Stimulated activated CD4-positive, alpha-beta T cell treated with anti-CD3 and anti-CD28 coated beads, Interleukin-12 subunit alpha, Interleukin-12 subunit beta, amount 100 ng/mL, for 48 hours (primary cell): Measurements from ENCODE around the gene SLC10A1.
"Not testable (repeated sequence)": the region's sequence is repeated elsewhere in the genome, so short reads cannot be mapped to it uniquely, and the experiment has no call there.

Experiments used
- DNase-seq, 3 donors: peaks; one replicate each; pipeline ENCODE4 v3.0.0-alpha.2; 2020; ENCODE audit warnings: low read depth in 2 of 3, low spot score in 1 of 3

The SLC10A1 gene

DNA sequence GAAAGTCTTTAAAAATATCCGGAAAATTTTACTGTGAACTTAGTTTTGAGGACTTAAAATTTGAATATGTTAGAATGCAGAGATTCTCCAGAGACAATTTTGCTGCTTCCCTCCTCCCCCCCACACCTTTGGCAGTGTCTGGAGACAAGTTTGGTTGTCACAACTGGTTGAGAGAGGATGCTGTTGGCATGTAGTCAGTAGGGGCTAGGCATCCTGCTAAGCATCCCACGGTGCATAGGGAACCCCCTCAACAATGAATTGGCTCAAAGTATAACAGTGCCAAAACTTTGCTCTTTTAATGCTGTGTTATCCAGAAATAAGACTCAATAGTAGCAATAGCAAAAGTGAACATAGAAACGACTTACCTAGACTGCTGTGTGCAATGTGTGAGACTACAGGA lies 26.5 kb downstream of the SLC10A1 start:
- DNase-seq, result no peak

DNA sequence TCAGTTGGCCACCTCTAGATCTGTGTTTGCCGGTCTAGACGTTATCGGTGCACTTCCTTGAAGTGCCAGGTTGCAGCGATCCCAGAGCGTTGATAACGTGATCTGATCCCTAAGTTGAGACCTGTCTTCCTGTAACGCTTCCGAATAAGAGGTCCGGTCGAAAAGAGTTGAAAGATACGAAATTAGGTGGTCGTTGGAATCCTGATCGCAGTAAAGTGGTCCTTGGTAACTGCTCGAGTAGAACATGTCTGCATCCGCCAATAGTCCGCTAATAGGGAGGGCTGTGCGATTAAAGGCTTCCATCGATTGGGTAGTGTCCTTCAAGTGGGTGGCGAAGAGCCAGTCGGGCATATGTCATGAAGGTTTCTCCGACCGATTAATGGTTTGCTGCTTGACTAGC lies 27.4 kb downstream of the SLC10A1 start:
- no peak for DNase-seq

DNA sequence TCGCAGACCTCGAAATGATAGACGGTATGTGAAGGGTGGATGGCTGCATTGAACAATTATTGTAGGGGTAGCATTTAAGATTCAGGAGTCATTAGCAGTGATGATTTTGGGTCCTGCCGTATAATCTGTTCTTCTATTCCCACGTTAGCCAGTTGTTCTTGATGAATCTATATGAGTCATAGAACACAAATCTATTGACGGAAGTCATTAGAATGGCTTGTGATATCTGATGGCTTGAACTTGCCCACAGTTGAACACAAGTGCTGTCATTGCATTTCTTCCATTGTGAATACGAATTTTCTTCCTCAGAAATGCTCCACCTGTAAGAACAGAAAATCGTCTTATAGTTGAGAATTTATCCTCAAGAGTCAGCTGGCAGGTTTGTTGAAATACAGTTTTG lies 28.2 kb downstream of the SLC10A1 start:
- no peak for DNase-seq

DNA sequence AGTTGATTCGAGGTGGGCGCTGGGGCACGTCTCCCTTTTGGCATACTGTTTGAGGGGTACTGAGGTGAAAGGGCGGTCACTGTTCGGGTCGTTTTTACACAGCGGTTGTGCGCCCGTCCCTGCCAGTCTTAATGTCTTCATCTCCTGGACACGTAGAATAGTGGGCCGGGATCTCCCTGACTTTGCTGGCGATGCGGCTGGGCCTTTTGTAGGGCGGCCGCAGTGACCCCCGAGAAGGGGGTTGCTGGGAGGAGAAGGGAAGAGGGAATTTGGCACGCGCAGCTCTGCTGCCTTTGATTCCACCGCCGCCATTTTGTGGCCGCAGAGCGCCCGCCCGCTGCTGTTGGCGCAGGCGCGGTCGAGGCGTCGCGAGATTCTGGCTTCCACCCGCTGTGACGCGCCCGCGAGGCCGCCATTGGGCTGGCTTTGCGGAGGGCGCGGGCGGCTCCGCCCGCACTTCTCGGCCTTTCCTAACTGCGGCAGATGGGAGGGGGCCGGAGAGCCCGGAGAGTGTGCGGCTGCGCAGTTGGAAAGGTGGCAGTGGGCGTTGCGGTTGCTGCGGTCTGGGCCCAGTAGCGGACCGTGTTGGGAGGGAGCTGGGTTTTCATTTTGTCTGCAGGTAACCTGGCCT lies 29.6 kb downstream of the SLC10A1 start:
- peak; percentile 88 to 92 (median 92) for DNase-seq

DNA sequence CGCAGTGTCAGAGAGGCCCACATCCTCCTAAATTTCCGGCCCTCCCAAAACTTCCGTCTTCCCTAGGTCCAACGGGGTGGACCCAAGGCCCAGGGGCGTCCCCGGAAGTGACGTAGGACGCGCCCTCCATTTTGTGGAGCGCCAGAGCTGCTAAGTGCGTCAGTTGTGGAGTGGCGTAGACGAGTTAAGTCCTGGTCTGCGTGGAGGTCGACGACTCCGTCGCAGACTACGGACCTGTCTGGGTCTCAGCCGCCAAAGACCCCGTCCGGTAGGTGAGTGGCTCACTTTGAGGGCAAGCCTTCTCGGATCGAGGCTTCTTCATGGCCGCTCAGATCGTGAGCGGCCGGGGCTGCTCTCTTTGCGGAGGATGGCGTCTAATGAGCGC lies 30.1 kb downstream of the SLC10A1 start, which contains the start of gene SRSF5:
TSS of gene SRSF5 (plus strand) at position 159 of the 385 bp plus-strand sequence. CDS start 1,015 bp downstream, outside the sequence.
- DNase-seq, result peak; percentile 90 to 93 (median 90)

DNA sequence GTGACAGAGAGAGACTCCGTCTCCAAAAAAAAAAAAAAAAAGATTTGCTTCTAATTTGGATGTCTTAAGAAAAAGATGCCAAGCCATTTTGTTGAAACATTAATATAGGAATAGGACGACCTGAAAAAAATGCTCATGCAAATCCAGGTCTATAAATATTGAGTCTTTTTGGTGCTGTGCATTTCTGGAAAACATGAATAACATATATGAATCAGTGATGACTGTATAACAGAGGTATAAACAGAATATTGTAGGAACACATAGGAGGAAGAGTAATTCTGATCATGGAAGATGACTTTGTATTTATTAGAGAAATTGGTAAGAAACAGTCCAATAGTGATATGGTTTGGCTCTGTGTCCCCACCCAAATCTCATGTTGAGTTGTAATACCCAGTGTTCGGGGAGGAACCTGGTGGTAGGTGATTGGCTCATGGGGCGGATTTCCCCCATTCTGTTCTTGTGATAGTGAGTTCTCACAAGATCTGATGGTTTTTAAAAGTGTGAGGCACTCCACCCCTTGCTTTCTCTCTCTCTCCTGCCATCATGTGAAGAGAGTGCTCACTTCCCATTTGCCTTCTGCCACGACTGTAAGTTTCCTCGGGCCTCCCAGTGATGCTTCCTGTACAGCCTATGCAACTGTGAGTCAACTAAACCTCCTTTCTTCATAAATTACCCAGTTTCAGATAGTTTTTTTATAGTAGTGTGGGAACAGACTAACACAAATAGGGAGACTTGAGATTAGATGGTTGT lies 33.1 kb downstream of the SLC10A1 start:
- DNase-seq, result peak; percentile 21 to 31 (median 30)

DNA sequence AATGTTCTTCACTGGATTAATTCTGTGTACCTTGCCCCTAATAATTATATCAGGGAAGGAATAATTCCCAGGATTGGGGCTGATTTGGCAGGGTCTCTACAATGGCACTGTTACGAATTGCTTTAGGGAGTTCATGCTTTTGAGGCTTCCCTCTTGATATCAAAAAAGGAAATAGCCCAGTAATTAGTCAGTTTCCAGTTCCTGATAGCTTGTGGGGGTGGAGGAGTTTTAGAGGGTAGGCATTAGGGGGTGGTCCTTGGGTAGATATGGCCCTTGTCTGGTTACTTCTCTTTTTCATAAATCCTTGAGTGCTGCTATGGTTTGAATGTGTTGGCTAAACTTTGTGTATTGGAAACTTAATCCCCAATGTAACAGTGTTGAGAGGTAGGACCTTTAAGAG lies 36.2 kb downstream of the SLC10A1 start:
- no peak for DNase-seq

DNA sequence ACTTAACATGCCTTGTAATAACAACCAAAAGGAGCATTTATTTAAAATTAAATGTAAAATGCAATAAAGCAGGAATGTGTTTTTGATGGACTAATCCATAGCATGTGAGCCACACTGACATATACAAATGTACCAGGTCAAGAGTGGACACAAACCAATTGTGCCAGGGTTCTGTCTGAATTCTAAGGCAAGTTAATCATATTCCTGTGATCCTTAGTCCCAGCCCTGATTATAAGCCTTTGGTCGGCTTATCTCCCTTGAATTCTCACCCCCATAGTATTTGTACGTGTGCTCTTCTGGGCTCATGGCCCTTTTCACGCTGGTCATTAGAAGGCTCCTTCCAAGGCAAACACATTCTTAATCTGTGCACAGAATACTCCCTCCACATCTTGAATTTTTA lies 40.7 kb downstream of the SLC10A1 start:
- no peak for DNase-seq

DNA sequence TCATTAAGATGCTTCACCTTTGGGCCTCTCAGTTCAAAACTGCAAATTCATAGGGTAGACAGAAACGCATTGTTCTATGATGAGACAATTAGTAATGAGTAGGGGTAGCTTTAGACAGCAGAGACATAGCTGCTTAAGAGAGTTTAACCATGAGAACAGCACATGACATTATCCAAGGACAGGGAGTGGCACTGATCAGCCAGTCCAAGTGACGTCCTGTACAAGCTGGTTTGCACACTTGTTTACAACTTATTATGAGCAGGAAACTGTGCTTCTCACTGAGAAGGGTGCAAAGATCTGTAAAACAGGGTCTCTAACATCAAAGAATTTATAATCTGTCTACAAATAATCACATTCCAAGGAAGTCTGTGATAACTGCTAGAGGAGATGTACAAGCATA lies 41.3 kb downstream of the SLC10A1 start:
- no peak for DNase-seq

DNA sequence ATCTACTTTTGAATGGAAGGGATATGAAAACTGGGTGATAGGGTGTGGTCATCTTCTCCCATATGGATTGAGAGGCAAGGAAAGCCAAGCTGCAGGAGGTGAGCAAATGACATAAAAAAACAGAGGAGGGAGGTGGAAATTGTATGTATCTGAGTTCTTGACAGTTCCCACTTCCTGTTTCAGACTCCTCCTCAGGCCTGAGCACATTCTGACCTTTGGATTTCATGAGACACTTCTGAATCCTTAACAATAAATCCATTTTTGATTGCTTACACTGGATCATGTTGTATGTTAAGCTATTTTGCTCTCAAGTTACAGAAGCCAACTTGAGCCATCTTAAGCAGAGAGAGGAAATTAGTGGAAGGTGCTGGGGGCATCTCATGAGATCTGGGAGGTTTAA lies 41.7 kb downstream of the SLC10A1 start:
- no peak for DNase-seq

DNA sequence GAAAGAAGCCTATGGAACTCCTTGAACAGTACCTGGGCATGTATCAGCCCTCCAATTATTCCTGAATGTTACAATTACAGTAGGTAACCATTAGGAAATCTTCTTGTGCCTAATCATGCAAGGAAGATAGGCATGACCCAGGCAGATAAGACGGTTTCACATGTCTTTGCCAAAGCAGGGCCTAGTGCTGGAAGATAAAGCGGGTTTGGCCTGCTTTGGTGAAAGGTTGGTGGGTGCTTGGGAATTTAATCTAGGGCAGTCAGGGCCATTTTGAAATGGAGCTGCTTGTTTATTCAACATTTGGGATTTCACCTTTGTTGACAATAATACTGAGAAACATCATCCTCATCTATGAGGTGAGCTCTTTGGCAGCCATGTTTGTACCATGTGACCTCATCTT lies 42.6 kb downstream of the SLC10A1 start:
- no peak for DNase-seq

DNA sequence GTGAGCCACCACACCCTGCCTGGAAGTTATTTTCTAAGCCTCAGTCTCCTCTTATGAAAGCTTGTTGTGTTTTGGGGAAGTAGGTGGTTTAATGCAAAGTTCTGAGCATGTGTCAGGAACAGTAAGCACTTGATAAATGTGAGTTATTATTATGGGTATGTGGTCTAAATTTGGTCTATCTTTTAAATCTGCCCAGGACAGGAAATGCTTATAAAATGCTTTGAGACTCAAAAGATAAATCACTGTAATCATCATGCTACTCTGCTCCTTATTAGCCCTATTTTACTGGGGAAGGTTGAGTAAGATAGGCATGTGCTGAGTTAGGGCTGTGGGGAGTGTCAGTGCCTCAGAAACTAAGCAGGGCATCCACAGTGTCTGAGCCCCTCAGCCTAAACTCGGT lies 43.2 kb downstream of the SLC10A1 start:
- DNase-seq, result no peak

DNA sequence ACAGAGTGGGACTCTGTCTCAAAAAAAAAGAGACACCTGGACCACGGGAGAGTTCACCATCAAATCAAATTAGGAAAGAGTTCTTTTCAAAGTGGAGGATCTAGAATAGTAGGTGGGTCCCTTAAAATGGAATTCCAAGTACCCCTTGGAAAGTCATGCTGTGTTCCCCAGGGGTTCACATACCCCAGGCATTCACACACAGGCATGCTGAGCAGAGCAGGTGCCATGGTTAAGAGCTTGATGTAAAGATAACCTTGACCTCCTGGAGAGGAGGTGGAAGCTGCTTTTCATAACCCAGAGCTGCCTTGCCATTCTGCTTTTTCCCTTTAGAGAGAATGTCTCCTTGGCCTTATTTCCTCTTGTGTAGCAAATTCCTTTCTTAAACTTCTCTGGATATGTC lies 44.3 kb downstream of the SLC10A1 start:
- DNase-seq, result no peak

DNA sequence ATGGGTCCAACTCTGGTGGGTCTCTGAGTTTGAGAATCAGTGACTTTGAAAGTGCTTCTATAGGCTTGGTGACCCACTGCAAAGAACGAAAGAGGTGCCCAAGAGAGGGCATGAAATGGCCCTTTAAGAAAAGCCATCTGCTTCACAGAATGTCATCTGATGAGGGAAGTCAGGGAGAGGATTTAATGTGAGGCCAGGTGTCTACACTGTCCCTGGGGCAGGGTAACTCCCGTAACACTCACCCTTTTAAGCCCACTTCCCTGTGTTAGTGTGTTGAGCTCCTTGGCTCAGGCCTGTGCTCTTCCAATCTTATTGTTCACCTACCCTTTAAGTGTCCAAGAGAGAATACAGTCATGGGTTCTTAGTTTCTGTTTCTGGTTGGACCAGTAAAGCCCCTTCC lies 46.5 kb downstream of the SLC10A1 start:
- no peak for DNase-seq

DNA sequence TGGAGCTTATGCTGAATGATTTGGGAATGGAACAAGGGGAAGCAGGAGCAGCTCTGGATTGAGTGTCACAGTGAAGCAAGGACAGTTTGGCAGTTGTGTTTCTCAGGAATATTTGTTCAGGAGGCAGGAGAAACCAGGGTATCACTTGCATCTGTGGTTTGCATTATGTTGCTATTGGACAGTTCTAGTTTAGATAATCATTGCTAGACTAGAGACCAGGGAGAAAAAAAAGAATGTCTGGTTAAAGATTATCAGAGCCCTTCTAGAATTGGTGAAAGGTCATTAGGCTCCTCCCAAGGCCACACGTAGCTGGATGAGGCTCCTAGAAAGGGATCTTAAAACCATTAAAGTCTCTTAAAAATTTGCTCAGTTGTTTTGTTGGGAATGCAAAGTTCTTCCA lies 47.1 kb downstream of the SLC10A1 start:
- DNase-seq, result no peak

DNA sequence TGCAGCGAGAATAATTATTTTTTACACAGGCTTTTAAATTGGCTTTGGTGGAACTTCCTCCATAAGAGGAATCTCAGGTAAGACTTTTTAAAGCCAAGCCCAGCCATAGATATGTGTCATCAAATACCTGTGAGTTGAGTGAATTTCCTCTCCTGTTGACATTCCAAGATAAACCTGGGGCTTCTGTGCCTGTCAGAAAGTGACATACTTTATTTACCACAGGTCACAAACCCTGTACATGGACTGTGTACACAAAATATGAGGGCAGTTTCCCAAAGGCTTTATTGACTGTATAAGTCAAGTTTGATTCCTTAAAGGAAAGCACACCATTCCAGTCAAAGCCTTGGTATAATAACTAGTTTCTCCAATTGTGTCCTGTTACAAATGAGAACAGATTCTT lies 56.0 kb downstream of the SLC10A1 start:
- no peak for DNase-seq

DNA sequence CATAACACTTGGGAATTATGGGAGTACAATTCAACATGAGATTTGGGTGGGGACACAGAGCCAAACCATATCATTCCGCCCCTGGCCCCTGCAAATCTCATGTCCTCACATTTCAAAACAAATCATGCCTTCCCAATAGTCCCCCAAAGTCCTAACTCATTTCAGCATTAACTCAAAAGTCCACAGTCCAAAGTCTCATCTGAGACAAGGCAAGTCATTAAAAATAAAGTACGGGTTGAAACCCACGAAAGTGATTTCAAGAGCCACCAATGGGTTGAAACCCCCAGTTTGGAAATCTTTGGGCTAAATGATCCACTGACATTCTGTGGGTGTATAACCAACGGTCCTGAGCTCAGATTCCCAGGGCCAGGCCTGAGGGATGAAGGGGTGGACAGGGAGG lies 60.6 kb downstream of the SLC10A1 start:
- DNase-seq, result not testable (repeated sequence)

DNA sequence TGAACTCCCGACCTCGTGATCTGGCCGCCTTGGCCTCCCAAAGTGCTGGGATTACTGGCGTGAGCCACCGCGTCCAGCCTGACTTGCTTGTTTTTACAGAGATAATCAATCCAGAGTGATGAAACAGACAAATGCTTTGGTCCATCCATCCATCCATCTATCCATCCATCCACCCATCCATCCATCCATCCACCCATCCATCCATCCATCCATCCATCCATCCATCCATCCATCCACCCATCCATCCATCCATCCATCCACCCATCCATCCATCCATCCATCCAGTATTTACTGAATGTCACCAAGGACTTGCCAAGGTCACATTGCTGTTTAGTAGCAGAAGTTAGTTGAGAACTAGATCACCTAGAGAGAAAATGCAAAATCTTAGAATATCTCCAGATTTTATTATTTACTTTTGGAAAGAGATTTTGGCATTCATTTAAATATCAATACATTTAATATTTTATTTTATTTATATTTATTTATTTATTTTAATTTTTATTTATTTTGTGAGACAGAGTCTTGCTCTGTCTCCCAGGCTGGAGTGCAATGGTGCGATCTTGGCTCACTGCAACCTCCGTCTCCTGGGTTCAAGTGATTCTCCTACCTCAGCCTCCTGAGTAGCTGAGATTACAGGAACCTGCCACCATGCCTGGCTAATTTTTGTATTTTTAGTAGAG lies 65.0 kb downstream of the SLC10A1 start:
- DNase-seq, result not testable (repeated sequence)

DNA sequence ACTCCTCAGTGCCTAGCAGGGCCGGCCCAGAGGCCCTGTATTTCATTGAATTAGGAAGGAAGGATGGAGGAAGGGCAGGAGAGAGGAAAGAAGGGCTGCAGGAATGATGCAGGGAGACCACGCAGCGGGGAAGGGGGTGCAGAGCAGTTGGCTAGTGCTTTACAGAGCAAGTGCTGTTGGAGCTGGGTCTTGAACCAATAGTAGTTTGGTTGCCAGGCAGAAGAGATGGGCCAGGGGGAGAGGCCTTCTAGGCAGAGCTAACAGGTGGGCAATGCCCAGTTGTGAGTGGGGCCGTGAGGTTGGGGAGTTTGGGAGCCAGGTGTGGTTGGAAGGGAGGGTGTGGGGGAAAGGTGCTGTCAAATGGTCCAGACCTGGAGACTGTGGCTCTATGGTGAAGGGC lies 69.2 kb downstream of the SLC10A1 start:
- DNase-seq, result no peak

DNA sequence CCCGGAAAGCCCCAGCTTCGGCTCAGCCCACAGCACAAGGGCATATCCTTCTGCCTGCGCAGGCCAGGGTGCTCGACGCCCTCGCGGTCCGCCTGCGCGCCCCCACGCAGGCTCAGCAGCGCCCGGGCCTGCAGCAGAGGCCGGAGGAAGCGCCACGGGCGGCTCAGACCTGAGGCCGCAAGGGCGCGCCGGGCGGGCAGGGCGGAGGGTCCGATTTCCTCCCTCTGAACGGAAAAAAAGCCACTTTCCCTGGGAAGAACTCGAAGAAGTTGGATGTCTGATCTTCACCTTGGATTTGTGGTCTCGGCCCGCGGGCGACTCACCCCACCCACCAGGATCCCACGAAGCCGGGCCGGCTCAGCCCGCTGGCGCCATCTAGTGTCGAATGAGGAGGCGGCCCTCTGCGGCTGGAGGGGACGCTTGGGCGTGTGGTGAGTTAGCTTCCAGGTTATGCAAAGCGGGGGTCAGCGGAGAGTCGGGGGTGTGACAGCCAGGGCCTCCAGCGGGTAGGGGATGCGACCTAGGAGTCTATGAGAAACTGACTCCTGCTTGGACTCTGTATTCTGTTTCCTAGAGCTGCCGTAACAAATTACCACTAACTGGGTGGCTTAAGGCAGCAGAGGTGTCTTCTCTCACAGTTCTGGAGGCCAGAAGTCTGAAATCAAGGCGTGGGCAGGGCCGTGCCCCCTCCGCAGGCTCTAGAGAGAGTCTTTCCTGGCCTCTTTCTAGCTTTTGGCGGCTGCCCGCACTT lies 70.1 kb downstream of the SLC10A1 start:
- peak; percentile 66 to 90 (median 75) for DNase-seq
